ENCODE results near the gene BCAS3.

BCAS3 gene

GRCh38 chr17:61335105-61335844 lies 657.6 kb downstream of the BCAS3 start:
- Mint-ChIP-seq H3K9me3 (no peaks in the 10 kb centered on the region), H3K27ac (no peak overlapping the region), H3K4me1 (ENCODE audit: low read depth) (no peaks in the 10 kb centered on the region), H3K36me3 (ENCODE audit: low read depth) (no peaks in the 10 kb centered on the region), H3K27me3 (ENCODE audit: low read depth) (no peaks in the 10 kb centered on the region), H3K4me3 (no peak overlapping the region)

- no peaks in the 10 kb centered on the region for H3K36me3 Mint-ChIP-seq (ENCODE audit: low read depth)
- no peak overlapping the region for H3K4me3 Mint-ChIP-seq
- H3K27ac Mint-ChIP-seq, result no peak overlapping the region
- H3K9me3 Mint-ChIP-seq, result no peaks in the 10 kb centered on the region
- H3K27me3 Mint-ChIP-seq (ENCODE audit: low read depth), result no peaks in the 10 kb centered on the region
- no peaks in the 10 kb centered on the region for H3K4me1 Mint-ChIP-seq (ENCODE audit: low read depth)
These were observed 658.4 kb downstream of the BCAS3 start for GRCh38 chr17:61335845-61336655.

GRCh38 chr17:61337290-61337689 lies 659.6 kb downstream of the BCAS3 start:
- H3K4me1 Mint-ChIP-seq (ENCODE audit: low read depth), result no peaks in the 10 kb centered on the region
- H3K27me3 Mint-ChIP-seq (ENCODE audit: low read depth), result no peaks in the 10 kb centered on the region
- no peaks in the 10 kb centered on the region for H3K9me3 Mint-ChIP-seq
- no peaks in the 10 kb centered on the region for H3K36me3 Mint-ChIP-seq (ENCODE audit: low read depth)
- no peak overlapping the region for H3K4me3 Mint-ChIP-seq
- H3K27ac Mint-ChIP-seq, result no peak overlapping the region

GRCh38 chr17:61338000-61338798 lies 660.5 kb downstream of the BCAS3 start:
- Mint-ChIP-seq H3K4me1 (ENCODE audit: low read depth) (no peaks in the 10 kb centered on the region), H3K27me3 (ENCODE audit: low read depth) (no peaks in the 10 kb centered on the region), H3K27ac (no peak overlapping the region), H3K4me3 (no peak overlapping the region), H3K36me3 (ENCODE audit: low read depth) (no peaks in the 10 kb centered on the region), H3K9me3 (no peaks in the 10 kb centered on the region)

GRCh38 chr17:61338874-61339478 lies 661.3 kb downstream of the BCAS3 start:
- Mint-ChIP-seq H3K4me1 (ENCODE audit: low read depth) (no peaks in the 10 kb centered on the region), H3K36me3 (ENCODE audit: low read depth) (no peaks in the 10 kb centered on the region), H3K27ac (no peak overlapping the region), H3K27me3 (ENCODE audit: low read depth) (no peaks in the 10 kb centered on the region), H3K4me3 (no peak overlapping the region), H3K9me3 (no peaks in the 10 kb centered on the region)

- H3K4me1 Mint-ChIP-seq (ENCODE audit: low read depth), result no peaks in the 10 kb centered on the region
- no peak overlapping the region for H3K4me3 Mint-ChIP-seq
- no peaks in the 10 kb centered on the region for H3K27me3 Mint-ChIP-seq (ENCODE audit: low read depth)
- H3K9me3 Mint-ChIP-seq, result no peaks in the 10 kb centered on the region
- no peaks in the 10 kb centered on the region for H3K36me3 Mint-ChIP-seq (ENCODE audit: low read depth)
- no peak overlapping the region for H3K27ac Mint-ChIP-seq
These were observed 663.0 kb downstream of the BCAS3 start for GRCh38 chr17:61340431-61341209.

GRCh38 chr17:61343576-61343975 lies 665.9 kb downstream of the BCAS3 start:
- Mint-ChIP-seq H3K36me3 (ENCODE audit: low read depth) (no peaks in the 10 kb centered on the region), H3K27ac (no peak overlapping the region), H3K27me3 (ENCODE audit: low read depth) (peaks cover 3% of the 10 kb centered on the region), H3K9me3 (no peaks in the 10 kb centered on the region), H3K4me3 (no peak overlapping the region), H3K4me1 (ENCODE audit: low read depth) (no peaks in the 10 kb centered on the region)

- peaks cover 3% of the 10 kb centered on the region for H3K27me3 Mint-ChIP-seq (ENCODE audit: low read depth)
- no peaks in the 10 kb centered on the region for H3K9me3 Mint-ChIP-seq
- no peak overlapping the region for H3K4me3 Mint-ChIP-seq
- H3K4me1 Mint-ChIP-seq (ENCODE audit: low read depth), result no peaks in the 10 kb centered on the region
- H3K36me3 Mint-ChIP-seq (ENCODE audit: low read depth), result no peaks in the 10 kb centered on the region
- H3K27ac Mint-ChIP-seq, result no peak overlapping the region
These were observed 667.4 kb downstream of the BCAS3 start for GRCh38 chr17:61345061-61345460.

- Mint-ChIP-seq H3K27ac (no peak overlapping the region), H3K4me3 (no peak overlapping the region), H3K27me3 (ENCODE audit: low read depth) (peaks cover 3% of the 10 kb centered on the region), H3K36me3 (ENCODE audit: low read depth) (no peaks in the 10 kb centered on the region), H3K9me3 (no peaks in the 10 kb centered on the region), H3K4me1 (ENCODE audit: low read depth) (no peaks in the 10 kb centered on the region)
These were observed 668.4 kb downstream of the BCAS3 start for GRCh38 chr17:61345825-61346666.

- H3K36me3 Mint-ChIP-seq (ENCODE audit: low read depth), result no peaks in the 10 kb centered on the region
- H3K9me3 Mint-ChIP-seq, result no peaks in the 10 kb centered on the region
- no peak overlapping the region for H3K4me3 Mint-ChIP-seq
- H3K27me3 Mint-ChIP-seq (ENCODE audit: low read depth), result peaks cover 3% of the 10 kb centered on the region
- H3K4me1 Mint-ChIP-seq (ENCODE audit: low read depth), result no peaks in the 10 kb centered on the region
- no peak overlapping the region for H3K27ac Mint-ChIP-seq
These were observed 671.7 kb downstream of the BCAS3 start for GRCh38 chr17:61349350-61349749.

GRCh38 chr17:61351745-61352407 lies 674.2 kb downstream of the BCAS3 start:
- Mint-ChIP-seq H3K27ac (no peak overlapping the region), H3K36me3 (ENCODE audit: low read depth) (no peaks in the 10 kb centered on the region), H3K9me3 (no peaks in the 10 kb centered on the region), H3K4me3 (no peak overlapping the region), H3K27me3 (ENCODE audit: low read depth) (peaks cover 3% of the 10 kb centered on the region), H3K4me1 (ENCODE audit: low read depth) (no peaks in the 10 kb centered on the region)

GRCh38 chr17:61352408-61352770 lies 674.7 kb downstream of the BCAS3 start:
- no peaks in the 10 kb centered on the region for H3K4me1 Mint-ChIP-seq (ENCODE audit: low read depth)
- H3K27me3 Mint-ChIP-seq (ENCODE audit: low read depth), result peaks cover 3% of the 10 kb centered on the region
- no peaks in the 10 kb centered on the region for H3K36me3 Mint-ChIP-seq (ENCODE audit: low read depth)
- H3K4me3 Mint-ChIP-seq, result no peak overlapping the region
- H3K9me3 Mint-ChIP-seq, result no peaks in the 10 kb centered on the region
- H3K27ac Mint-ChIP-seq, result no peak overlapping the region

Measured in T-helper 1 cell treated with Interleukin-12 subunit alpha and Interleukin-12 subunit beta and Interleukin-4 antibody, amounts not matched to agents 30 μg/mL and 1 μg/mL, for 36 hours (primary cell).